HPDE6-E6E7 (cell line): ENCODE results near the gene ACSL5.

Experiments used
- DNase-seq: peaks from one replicate; pipeline ENCODE4 v3.0.0; 2011; ENCODE audit warnings: missing footprints; ENCODE audit errors: extremely low spot score

ACSL5 gene

GRCh38 chr10:112407696-112408095, 33.8 kb downstream of the ACSL5 start:
- no peak for DNase-seq

- no peak for DNase-seq
Observed at GRCh38 chr10:112409299-112409698, 35.4 kb downstream of the ACSL5 start.

DNA sequence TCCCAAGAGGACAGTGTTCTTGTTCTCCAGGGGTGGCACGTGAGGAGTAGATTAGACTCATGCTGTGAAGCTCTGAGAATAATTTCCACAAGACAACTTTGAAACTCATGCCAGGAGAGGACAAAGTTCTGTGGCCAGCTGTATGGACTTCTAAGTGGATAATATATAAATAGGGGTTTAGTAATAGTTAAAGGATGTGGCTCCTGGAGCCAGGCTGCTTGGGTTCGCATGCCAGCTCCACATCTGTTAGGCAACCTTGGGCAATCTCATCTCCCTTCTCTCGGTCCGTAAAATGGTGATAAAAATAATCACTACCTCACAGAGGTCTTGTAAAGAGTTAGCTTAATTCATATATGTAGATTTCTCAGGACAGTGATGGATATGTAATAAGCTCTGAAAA, 35.8 kb downstream of the ACSL5 start:
- no peak for DNase-seq

GRCh38 chr10:112412696-112413095, 38.8 kb downstream of the ACSL5 start:
- no peak for DNase-seq

GRCh38 chr10:112421731-112422130, 47.8 kb downstream of the ACSL5 start:
- DNase-seq = no peak

DNA sequence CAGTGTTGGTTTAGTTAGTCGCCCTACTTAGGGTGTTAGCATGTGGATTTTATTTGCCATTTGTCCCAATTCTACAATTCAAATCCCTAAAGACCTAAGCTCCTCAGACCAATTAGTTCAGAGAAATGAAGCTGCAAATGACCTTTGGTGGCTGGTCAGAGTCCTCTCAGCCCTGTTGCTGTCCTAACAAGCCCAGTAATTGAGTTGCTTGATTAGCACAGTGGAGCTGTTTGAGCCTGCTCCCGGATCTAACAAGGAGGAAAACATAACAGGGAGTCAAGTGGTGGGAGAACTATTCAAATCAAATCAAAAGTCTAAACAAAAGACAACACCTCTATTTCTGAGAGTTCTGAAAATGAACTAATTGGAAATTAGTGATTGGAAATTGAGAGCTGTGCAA, 50.7 kb downstream of the ACSL5 start:
- no peak for DNase-seq

DNA sequence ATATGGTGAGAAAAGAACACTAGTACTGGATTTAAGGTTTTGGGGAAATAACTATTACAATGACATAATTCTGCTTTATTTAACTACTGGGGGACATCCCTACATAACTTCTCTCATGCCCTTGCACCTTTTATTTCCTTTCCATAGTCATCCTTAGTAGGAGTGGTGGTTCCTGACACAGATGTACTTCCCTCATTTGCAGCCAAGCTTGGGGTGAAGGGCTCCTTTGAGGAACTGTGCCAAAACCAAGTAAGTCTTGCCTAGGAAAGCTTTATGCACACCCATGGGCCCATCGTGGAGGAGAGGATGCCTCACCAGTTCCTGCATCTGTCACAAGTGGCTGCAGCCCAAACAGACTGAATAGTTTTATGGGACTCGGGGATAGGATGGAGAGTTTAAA, 52.2 kb downstream of the ACSL5 start:
- DNase-seq = no peak

DNA sequence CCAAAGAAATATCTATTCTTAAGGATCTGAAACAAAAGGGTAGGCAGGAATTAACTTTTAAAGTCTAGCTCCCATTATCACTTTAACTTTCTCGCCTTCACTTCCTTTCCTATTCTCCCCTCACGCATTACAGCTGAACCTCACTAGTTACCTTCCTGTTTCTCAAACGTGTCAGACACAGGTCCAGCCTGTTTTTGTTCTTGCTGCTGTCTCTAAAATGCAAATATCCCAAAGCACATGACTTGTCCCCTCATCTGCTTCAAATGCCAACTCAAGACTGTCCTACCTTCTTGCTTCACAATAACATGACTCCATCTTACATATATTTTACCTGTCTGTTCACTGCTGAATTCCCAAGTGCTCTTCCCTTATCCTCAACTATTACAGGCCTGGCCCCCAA, 55.2 kb downstream of the ACSL5 start:
- DNase-seq = no peak

DNA sequence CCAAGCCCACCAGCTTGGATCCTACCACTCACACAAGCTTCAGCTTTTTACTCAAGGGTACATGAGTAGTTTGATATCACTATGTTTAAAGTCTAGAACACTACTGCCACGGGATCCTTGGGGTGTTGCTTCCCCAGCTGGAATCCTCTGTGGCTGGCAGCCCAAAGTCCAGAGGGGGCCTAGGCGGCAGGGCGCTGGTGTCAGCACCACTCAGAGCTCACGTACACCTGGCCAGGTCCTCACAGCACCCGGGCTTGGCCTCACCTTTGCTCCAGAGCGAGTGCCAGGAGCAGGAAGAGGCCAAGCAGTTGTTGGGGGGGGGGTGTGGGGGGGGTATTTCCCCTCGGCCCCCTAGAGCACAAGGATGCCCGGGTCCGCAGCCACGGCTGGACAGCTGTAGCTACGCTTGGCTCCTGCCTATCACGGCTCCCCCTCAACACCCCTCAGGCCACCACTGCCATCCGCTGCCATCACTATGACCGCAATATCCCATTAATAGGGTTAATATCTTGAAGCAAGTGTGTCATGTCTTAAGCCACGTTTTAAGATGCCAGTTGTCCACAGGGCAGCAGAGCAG, 55.8 kb downstream of the ACSL5 start:
- DNase-seq = no peak

DNA sequence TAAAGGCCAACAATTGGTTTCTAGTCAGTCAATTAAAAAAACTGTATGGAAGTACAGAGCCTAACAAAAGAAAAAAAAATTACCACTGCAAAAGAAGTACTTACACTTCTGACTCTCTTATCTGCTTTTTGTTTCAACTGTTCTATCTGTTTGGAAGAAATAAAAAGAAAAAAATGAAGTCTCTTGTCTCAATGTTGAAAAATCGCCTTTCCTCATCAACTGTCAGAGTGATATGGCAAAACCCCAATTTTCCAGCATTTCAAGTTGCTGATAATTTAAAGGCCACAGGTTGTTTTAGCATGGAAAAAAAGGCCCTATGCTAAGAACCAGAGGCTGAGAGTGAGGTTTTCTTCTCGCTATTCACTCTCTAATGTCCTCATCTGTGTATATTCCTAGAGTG, 59.2 kb downstream of the ACSL5 start:
- DNase-seq = no peak

- no peak for DNase-seq
Observed at GRCh38 chr10:112434988-112435619, 61.2 kb downstream of the ACSL5 start.

DNA sequence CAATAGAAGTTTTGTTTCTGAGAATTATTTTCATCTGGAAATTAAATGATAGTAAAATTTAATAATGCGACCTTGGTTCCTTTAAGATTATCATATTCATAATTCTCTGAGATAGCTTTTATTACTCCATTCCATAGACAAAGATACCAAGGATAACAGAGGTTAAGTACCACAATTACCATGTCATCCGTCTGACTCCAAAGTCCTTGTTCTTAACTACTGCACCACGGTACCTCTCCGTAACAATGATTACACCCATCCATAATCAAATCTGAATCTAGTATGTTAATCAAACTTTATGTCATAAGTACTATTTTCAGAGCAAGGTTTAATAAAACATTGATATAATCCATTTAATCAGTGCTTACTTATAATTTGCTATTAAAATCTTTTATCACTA, 64.4 kb downstream of the ACSL5 start:
- DNase-seq = no peak

GRCh38 chr10:112441520-112441919, 67.6 kb downstream of the ACSL5 start:
- DNase-seq = no peak

GRCh38 chr10:112442063-112442462, 68.1 kb downstream of the ACSL5 start:
- DNase-seq = no peak

DNA sequence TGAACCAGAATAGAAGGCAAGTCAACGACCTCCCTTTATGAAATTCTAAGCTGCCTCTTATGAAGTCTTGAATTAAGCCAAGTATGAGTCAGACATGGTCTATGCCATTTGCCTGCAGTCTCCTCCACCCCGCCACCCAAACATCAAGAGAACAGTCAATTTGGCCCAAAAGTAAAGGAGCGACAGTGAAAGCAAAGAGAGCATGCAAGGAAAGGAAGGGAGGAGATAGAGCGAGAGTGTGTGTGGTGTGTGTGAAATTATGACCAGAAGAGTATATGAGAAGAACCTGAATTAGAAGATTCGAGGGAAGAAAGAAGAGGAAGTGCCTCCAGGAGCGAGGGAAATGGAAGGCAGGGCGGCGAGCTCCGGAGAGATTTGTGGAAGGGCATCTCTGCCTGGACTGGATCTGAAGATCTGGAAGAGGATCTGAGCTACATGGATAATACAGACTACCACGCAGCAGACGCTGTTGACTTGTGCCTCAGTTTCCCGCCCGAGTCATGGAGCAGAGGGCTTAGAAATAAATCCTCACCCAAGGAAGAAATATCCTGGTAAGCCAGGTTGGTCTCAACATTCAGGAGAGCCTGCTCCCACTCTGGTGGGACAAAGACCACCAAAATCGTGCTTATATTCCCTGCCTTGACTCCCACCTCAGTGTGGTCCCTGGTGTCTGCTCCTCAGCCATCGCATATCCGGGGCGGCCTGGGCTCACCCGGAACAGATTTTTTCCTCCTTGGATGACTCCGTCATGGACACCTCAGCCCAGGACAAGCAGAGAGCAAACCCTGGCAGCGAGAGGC, 72.3 kb downstream of the ACSL5 start:
- no peak for DNase-seq

GRCh38 chr10:112446855-112447619, 73.1 kb downstream of the ACSL5 start, which contains the start of the genes VTI1A and ZDHHC6:
Gene VTI1A (plus strand): TSS chr10:112447215. CDS start chr10:112447374, 159 bp downstream.
Gene ZDHHC6 (minus strand): TSS chr10:112446914. CDS start chr10:112445436, 1,478 bp downstream.
- peak; percentile 78 for DNase-seq

DNA sequence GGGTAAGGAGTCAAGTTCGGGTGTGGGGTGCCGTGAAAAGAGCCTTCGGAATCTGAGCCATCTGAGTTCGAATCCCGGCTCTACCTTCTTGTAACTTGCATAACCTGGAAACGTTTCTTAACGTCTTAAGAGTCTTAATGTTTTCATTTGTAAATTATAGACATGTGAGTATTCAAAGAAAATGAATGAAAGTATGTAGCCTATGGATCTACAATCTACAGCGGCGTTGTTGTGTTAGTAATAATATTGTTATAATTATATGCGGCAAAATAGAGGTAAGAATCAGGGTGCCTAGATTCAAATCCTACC, 73.7 kb downstream of the ACSL5 start:
- no peak for DNase-seq

- DNase-seq = no peak
Observed at GRCh38 chr10:112448888-112449287, 75.0 kb downstream of the ACSL5 start.

DNA sequence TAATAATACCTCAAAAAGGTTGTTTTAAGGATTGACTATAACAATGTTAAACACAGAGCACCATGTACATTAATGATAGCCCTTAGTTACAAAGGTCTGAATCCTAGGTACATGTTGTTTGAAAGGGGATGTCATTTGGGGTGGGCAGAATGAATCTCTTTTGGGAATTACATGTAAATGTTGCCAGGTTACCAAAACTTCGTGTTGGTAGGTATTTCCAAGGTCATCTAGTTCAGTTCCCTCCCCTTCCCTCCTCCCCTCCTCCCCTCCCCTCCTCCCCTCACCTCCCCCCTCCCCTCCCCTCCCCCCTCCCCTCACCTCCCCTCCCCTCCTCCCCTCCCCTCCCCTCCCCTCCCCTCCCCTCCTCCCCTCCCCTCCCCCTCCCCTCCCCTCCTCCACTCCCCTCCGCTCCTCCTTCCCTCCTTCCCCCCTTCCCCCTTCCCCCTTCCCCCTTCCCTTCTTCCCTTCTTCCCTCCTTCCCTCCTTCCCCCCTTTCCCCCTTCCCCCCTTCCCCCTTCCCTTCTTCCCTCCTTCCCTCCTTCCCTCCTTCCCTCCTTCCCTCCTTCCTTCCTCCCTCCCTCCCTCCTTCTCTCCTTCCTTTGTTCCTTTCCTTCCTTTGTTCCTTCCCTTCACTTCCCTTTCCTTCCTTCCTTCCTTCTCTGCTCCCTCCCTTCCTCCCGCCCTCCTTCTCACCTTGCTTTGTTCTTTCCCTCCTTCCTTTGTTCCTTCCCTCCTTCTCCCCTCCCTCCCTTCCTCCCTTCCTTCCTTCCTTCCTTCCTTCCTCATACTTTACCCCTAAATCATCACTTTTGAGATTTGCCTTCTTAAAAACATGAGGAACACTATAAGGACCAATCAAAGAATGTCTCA, 81.2 kb downstream of the ACSL5 start:
- DNase-seq = no peak

GRCh38 chr10:112456533-112456932, 82.6 kb downstream of the ACSL5 start:
- no peak for DNase-seq

GRCh38 chr10:112460366-112460765, 86.5 kb downstream of the ACSL5 start:
- no peak for DNase-seq
